GM12801 (cell line): ENCODE measurements around the gene CC2D1A.

Experiments
- TF ChIP-seq, protein P1 (sequence below): IDR thresholded peaks from one replicate; pipeline ENCODE4 v1.5.1; 2011; ENCODE audit warnings: control low read depth; ENCODE audit not compliant: insufficient read length; ENCODE audit errors: extremely low read depth

CC2D1A gene

GRCh38 chr19:13870873-13871272 is 35.1 kb upstream of the CC2D1A start:
- TF ChIP-seq, protein P1, sequence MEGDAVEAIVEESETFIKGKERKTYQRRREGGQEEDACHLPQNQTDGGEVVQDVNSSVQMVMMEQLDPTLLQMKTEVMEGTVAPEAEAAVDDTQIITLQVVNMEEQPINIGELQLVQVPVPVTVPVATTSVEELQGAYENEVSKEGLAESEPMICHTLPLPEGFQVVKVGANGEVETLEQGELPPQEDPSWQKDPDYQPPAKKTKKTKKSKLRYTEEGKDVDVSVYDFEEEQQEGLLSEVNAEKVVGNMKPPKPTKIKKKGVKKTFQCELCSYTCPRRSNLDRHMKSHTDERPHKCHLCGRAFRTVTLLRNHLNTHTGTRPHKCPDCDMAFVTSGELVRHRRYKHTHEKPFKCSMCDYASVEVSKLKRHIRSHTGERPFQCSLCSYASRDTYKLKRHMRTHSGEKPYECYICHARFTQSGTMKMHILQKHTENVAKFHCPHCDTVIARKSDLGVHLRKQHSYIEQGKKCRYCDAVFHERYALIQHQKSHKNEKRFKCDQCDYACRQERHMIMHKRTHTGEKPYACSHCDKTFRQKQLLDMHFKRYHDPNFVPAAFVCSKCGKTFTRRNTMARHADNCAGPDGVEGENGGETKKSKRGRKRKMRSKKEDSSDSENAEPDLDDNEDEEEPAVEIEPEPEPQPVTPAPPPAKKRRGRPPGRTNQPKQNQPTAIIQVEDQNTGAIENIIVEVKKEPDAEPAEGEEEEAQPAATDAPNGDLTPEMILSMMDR: no peak

GRCh38 chr19:13872339-13872694 is 33.7 kb upstream of the CC2D1A start:
- TF ChIP-seq, protein P1: no peak

- TF ChIP-seq, protein P1: no peak
Measured at GRCh38 chr19:13872695-13873389, 33.2 kb upstream of the CC2D1A start.

DNA sequence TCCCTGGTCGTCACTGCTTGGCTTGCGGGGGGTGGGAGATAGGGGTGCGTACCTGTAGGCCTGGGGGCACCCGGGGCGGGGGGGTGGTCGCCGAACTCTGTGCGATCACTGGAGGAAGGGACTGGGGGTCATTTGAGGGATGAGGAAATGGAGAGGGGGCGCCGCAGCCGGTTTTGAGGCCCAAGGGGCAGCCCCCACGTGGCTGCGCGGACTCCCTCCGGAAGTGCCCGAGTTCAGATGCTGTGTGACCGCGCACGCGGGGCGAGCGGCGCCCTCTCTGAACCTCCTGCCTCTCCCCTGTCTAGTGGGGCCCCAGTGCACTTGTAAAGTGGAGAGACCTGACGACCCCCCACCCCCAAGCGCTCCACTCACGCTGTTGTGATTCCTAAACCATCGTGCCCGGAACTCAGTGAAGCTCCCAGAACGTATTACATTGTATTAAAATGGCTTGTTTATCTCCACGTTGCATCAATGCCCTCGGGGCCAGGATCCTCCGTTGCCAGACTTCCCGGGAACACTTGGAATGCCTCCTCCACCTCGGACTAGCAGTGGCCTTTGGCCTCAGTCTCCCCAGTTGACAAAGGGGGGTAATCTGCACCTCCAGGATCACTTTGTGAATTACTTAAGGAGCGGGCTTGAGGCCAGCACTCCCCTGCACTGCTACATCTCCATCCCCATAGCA is 32.0 kb upstream of the CC2D1A start:
- TF ChIP-seq, protein P1: no peak

- TF ChIP-seq, protein P1: no peak
Measured at GRCh38 chr19:13875824-13876223, 30.2 kb upstream of the CC2D1A start.

DNA sequence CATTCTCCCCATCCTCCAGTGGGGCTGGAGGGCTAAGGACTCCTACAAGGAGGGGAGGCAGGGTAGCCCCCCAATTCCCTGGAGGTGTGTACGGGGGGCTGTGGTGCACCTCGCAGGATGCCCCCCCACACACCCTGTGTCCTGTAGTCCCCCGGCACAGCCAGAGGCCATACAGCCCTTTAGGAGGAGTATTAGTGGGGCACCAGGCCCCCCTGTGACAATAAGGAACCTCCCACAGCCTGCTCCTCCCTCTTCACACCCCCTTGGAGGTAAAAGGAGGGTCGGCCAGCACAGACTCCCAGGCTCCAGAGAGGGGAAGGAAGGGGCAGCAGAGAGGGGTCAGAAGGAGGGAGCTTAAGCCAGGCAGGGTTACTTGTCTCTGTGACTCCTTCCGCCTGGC is 29.2 kb upstream of the CC2D1A start, which contains the start of gene NANOS3:
TSS of gene NANOS3 (plus strand) at position 301 of the 400 bp plus-strand sequence. CDS start 115 bp downstream, outside the sequence.
- TF ChIP-seq, protein P1: no peak

GRCh38 chr19:13877303-13877702 is 28.7 kb upstream of the CC2D1A start:
- TF ChIP-seq, protein P1: no peak
